ENCODE measurements around the gene GPATCH3.
"Not testable (repeated sequence)": the region's sequence is repeated elsewhere in the genome, so short reads cannot be mapped to it uniquely, and the experiment has no call there.

The GPATCH3 gene

GRCh38 chr1:26847826-26848225, 52.4 kb downstream of the GPATCH3 start:
- H2BK15ac ChIP-seq (ENCODE audit: low read depth, poor library complexity, severe bottlenecking); H3K27me3 ChIP-seq (ENCODE audit: control insufficient read depth in 1 of 2, insufficient read depth in 1 of 2, low read length in 2 of 2); H3K14ac ChIP-seq (ENCODE audit: low read length in 2 of 2); H4K91ac ChIP-seq (ENCODE audit: low read length); H2AK5ac ChIP-seq (ENCODE audit: low read length, severe bottlenecking); H3K4ac ChIP-seq (ENCODE audit: low read depth in 1 of 2, low read length in 2 of 2); H3K27ac ChIP-seq (ENCODE audit: low read length, poor library complexity, severe bottlenecking); H3K4me2 ChIP-seq (ENCODE audit: low read length, poor library complexity, severe bottlenecking); DNase-seq; H2BK12ac ChIP-seq (ENCODE audit: low read length in 2 of 2); H2AFZ ChIP-seq (ENCODE audit: low read depth, low read length); H2BK5ac ChIP-seq (ENCODE audit: low read depth, low read length, poor library complexity, severe bottlenecking); H3K9me3 ChIP-seq (ENCODE audit: control insufficient read depth, low read length); H3K9ac ChIP-seq (ENCODE audit: low read length); H2BK120ac ChIP-seq (ENCODE audit: low read depth, low read length); H4K8ac ChIP-seq (ENCODE audit: low read length); H3K18ac ChIP-seq (ENCODE audit: low read depth in 1 of 2, low read length in 2 of 2); H3K23ac ChIP-seq (ENCODE audit: low read length in 2 of 2); H3K79me1 ChIP-seq (replicated peaks; ENCODE audit: low read length, poor library complexity, severe bottlenecking); H3K4me3 ChIP-seq (ENCODE audit: insufficient read depth in 1 of 2, low read depth in 1 of 2, low read length in 2 of 2): not testable (repeated sequence)
- peaks cover 14% of the 10 kb centered on the region for H3K4me1 ChIP-seq (ENCODE audit: control insufficient read depth, insufficient read depth, low read depth, low read length)
- 99% methylated on average over 5 of the region's 6 CpGs for WGBS
- H3K36me3 ChIP-seq (ENCODE audit: control insufficient read depth in 1 of 2, insufficient read depth in 2 of 2, low read depth in 1 of 2, low read length in 2 of 2) = peaks cover 63 to 66% of the 10 kb centered on the region in 2 experiments

- Histone ChIP-seq H2BK12ac (ENCODE audit: low read length in 2 of 2) (no peak overlapping the region), H2BK120ac (ENCODE audit: low read depth, low read length) (no peak overlapping the region), H3K79me1 (replicated peaks; ENCODE audit: low read length, poor library complexity, severe bottlenecking) (peaks cover 18% of the 10 kb centered on the region), H3K23ac (ENCODE audit: low read length in 2 of 2) (no peak overlapping the region), H3K18ac (ENCODE audit: low read depth in 1 of 2, low read length in 2 of 2) (no peak overlapping the region), H3K14ac (ENCODE audit: low read length in 2 of 2) (no peak overlapping the region), H3K9me3 (ENCODE audit: control insufficient read depth, low read length) (no peaks in the 10 kb centered on the region), H2BK5ac (ENCODE audit: low read depth, low read length, poor library complexity, severe bottlenecking) (no peak overlapping the region), H3K4me3 (ENCODE audit: insufficient read depth in 1 of 2, low read depth in 1 of 2, low read length in 2 of 2) (no peak overlapping the region), H3K9ac (ENCODE audit: low read length) (no peak overlapping the region), H3K36me3 (ENCODE audit: control insufficient read depth in 1 of 2, insufficient read depth in 2 of 2, low read depth in 1 of 2, low read length in 2 of 2) (peaks cover 51 to 61% of the 10 kb centered on the region in 2 experiments), H2BK15ac (ENCODE audit: low read depth, poor library complexity, severe bottlenecking) (no peak overlapping the region), H3K4me2 (ENCODE audit: low read length, poor library complexity, severe bottlenecking) (no peak overlapping the region), H3K4ac (ENCODE audit: low read depth in 1 of 2, low read length in 2 of 2) (no peak overlapping the region), H2AFZ (ENCODE audit: low read depth, low read length) (no peak overlapping the region), H3K4me1 (ENCODE audit: control insufficient read depth, insufficient read depth, low read depth, low read length) (peaks cover 16% of the 10 kb centered on the region), H4K8ac (ENCODE audit: low read length) (no peak overlapping the region), H3K27me3 (ENCODE audit: control insufficient read depth in 1 of 2, insufficient read depth in 1 of 2, low read length in 2 of 2) (no peaks in the 10 kb centered on the region), H3K27ac (ENCODE audit: low read length, poor library complexity, severe bottlenecking) (no peak overlapping the region), H2AK5ac (ENCODE audit: low read length, severe bottlenecking) (no peak overlapping the region), H4K91ac (ENCODE audit: low read length) (no peak overlapping the region)
- 95% methylated on average over 11 of the region's 13 CpGs for WGBS
- no peak for DNase-seq
These were observed 55.7 kb downstream of the GPATCH3 start for GRCh38 chr1:26844424-26845196.
